ENCODE measurements around the gene LYPD6B. TPM values are rescaled to one million over a fixed set of nuclear protein-coding genes. Genes with fewer than 3 reads are reported as not detected.

Gene LYPD6B
- total and polyA plus RNA-seq, 2 experiments from 2014 or later, result 1.7 to 3.6 TPM

DNA sequence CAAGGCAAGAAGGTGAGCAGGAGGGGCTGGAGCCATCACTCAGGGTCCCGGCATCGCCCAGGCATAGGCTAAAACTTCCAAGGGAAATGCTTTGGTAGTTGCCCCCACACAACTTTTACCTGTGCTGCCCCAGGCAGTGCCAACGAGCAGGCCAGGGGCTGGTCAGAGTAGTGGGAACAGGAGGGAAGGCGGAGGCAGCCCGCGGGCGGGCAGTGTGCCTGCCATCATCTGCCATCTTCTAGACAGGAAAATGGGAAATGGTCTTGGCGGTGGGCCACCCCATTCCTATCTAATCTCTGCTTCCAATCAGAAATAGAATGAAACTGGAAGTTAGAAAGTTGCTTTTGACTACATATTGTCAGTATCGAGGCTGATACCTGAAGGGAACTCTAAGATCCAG is 26.0 kb upstream of the LYPD6B start:
- Histone ChIP-seq H3K79me2 (replicated peaks; ENCODE audit: insufficient read depth) (no peaks in the 10 kb centered on the region), H3F3A (replicated peaks; ENCODE audit: low read depth) (no peaks in the 10 kb centered on the region), H3K27ac (ENCODE audit: low read depth) (no peak overlapping the region), H3K36me3 (ENCODE audit: insufficient read depth) (peaks cover 24% of the 10 kb centered on the region; the same call in 1 of the 2 replicates), H3K9me2 (ENCODE audit: insufficient read depth) (no peaks in the 10 kb centered on the region), H2AFZ (no peak overlapping the region), H3K4me2 (no peak overlapping the region), H3K27me3 (ENCODE audit: insufficient read depth) (no peaks in the 10 kb centered on the region), H3K4me1 (ENCODE audit: insufficient read depth) (peaks cover 6% of the 10 kb centered on the region; the same call in 1 of the 2 replicates), H4K20me1 (replicated peaks; ENCODE audit: insufficient read depth) (0 out of 2 replicates have a peak, but pooled peaks cover 3% of the 10 kb centered on the region), H3K4me3 (no peak overlapping the region)
- ATAC-seq, result no peak
- Mint-ChIP-seq H3K27me3 (ENCODE audit: insufficient read depth, low read depth, poor library complexity) (peaks cover 2% of the 10 kb centered on the region), H3K36me3 (ENCODE audit: low read depth) (peaks cover 48% of the 10 kb centered on the region), H3K9me3 (no peaks in the 10 kb centered on the region), H3K4me3 (no peak overlapping the region), H3K27ac (no peak overlapping the region), H3K4me1 (peaks cover 25% of the 10 kb centered on the region)
- DNase-seq (ENCODE audit: low spot score), result no peak
- TF ChIP-seq, protein P1, sequence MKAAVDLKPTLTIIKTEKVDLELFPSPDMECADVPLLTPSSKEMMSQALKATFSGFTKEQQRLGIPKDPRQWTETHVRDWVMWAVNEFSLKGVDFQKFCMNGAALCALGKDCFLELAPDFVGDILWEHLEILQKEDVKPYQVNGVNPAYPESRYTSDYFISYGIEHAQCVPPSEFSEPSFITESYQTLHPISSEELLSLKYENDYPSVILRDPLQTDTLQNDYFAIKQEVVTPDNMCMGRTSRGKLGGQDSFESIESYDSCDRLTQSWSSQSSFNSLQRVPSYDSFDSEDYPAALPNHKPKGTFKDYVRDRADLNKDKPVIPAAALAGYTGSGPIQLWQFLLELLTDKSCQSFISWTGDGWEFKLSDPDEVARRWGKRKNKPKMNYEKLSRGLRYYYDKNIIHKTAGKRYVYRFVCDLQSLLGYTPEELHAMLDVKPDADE (IDR thresholded peaks at IDR 0.05), result no peak
- no peak for TF ChIP-seq NANOG (IDR thresholded peaks at IDR 0.05; ENCODE audit: borderline replicate concordance)
- no peak for TF ChIP-seq ZNF114 (CRISPR knock-in tag; IDR thresholded peaks at IDR 0.05)
- no peak for TF ChIP-seq CREB1 (CRISPR knock-in tag; IDR thresholded peaks at IDR 0.05; ENCODE audit: low read depth)
- no peak for TF ChIP-seq POLR2AphosphoS5 (IDR thresholded peaks at IDR 0.05; ENCODE audit: low read depth)
- TF ChIP-seq, protein P2, sequence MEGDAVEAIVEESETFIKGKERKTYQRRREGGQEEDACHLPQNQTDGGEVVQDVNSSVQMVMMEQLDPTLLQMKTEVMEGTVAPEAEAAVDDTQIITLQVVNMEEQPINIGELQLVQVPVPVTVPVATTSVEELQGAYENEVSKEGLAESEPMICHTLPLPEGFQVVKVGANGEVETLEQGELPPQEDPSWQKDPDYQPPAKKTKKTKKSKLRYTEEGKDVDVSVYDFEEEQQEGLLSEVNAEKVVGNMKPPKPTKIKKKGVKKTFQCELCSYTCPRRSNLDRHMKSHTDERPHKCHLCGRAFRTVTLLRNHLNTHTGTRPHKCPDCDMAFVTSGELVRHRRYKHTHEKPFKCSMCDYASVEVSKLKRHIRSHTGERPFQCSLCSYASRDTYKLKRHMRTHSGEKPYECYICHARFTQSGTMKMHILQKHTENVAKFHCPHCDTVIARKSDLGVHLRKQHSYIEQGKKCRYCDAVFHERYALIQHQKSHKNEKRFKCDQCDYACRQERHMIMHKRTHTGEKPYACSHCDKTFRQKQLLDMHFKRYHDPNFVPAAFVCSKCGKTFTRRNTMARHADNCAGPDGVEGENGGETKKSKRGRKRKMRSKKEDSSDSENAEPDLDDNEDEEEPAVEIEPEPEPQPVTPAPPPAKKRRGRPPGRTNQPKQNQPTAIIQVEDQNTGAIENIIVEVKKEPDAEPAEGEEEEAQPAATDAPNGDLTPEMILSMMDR (conservative IDR thresholded peaks at IDR 0.05; ENCODE audit: low read depth in 2 of 2), result no peak
- no peak for TF ChIP-seq EZH2 (IDR thresholded peaks at IDR 0.05; ENCODE audit: low read depth, unreplicated experiment)
- TF ChIP-seq JUNB (IDR thresholded peaks at IDR 0.05; ENCODE audit: unreplicated experiment), result no peak
- no peak for TF ChIP-seq ZNF331 (CRISPR knock-in tag; IDR thresholded peaks at IDR 0.05; ENCODE audit: low read depth)
- TF ChIP-seq, protein P3, sequence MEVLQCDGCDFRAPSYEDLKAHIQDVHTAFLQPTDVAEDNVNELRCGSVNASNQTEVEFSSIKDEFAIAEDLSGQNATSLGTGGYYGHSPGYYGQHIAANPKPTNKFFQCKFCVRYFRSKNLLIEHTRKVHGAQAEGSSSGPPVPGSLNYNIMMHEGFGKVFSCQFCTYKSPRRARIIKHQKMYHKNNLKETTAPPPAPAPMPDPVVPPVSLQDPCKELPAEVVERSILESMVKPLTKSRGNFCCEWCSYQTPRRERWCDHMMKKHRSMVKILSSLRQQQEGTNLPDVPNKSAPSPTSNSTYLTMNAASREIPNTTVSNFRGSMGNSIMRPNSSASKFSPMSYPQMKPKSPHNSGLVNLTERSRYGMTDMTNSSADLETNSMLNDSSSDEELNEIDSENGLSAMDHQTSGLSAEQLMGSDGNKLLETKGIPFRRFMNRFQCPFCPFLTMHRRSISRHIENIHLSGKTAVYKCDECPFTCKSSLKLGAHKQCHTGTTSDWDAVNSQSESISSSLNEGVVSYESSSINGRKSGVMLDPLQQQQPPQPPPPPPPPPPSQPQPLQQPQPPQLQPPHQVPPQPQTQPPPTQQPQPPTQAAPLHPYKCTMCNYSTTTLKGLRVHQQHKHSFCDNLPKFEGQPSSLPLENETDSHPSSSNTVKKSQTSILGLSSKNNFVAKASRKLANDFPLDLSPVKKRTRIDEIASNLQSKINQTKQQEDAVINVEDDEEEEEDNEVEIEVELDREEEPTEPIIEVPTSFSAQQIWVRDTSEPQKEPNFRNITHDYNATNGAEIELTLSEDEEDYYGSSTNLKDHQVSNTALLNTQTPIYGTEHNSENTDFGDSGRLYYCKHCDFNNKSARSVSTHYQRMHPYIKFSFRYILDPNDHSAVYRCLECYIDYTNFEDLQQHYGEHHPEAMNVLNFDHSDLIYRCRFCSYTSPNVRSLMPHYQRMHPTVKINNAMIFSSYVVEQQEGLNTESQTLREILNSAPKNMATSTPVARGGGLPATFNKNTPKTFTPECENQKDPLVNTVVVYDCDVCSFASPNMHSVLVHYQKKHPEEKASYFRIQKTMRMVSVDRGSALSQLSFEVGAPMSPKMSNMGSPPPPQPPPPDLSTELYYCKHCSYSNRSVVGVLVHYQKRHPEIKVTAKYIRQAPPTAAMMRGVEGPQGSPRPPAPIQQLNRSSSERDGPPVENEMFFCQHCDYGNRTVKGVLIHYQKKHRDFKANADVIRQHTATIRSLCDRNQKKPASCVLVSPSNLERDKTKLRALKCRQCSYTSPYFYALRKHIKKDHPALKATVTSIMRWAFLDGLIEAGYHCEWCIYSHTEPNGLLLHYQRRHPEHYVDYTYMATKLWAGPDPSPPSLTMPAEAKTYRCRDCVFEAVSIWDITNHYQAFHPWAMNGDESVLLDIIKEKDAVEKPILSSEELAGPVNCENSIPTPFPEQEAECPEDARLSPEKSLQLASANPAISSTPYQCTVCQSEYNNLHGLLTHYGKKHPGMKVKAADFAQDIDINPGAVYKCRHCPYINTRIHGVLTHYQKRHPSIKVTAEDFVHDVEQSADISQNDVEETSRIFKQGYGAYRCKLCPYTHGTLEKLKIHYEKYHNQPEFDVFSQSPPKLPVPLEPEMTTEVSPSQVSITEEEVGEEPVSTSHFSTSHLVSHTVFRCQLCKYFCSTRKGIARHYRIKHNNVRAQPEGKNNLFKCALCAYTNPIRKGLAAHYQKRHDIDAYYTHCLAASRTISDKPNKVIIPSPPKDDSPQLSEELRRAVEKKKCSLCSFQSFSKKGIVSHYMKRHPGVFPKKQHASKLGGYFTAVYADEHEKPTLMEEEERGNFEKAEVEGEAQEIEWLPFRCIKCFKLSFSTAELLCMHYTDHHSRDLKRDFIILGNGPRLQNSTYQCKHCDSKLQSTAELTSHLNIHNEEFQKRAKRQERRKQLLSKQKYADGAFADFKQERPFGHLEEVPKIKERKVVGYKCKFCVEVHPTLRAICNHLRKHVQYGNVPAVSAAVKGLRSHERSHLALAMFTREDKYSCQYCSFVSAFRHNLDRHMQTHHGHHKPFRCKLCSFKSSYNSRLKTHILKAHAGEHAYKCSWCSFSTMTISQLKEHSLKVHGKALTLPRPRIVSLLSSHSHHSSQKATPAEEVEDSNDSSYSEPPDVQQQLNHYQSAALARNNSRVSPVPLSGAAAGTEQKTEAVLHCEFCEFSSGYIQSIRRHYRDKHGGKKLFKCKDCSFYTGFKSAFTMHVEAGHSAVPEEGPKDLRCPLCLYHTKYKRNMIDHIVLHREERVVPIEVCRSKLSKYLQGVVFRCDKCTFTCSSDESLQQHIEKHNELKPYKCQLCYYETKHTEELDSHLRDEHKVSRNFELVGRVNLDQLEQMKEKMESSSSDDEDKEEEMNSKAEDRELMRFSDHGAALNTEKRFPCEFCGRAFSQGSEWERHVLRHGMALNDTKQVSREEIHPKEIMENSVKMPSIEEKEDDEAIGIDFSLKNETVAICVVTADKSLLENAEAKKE (CRISPR knock-in tag; IDR thresholded peaks at IDR 0.05), result no peak
- TF ChIP-seq, protein P4, sequence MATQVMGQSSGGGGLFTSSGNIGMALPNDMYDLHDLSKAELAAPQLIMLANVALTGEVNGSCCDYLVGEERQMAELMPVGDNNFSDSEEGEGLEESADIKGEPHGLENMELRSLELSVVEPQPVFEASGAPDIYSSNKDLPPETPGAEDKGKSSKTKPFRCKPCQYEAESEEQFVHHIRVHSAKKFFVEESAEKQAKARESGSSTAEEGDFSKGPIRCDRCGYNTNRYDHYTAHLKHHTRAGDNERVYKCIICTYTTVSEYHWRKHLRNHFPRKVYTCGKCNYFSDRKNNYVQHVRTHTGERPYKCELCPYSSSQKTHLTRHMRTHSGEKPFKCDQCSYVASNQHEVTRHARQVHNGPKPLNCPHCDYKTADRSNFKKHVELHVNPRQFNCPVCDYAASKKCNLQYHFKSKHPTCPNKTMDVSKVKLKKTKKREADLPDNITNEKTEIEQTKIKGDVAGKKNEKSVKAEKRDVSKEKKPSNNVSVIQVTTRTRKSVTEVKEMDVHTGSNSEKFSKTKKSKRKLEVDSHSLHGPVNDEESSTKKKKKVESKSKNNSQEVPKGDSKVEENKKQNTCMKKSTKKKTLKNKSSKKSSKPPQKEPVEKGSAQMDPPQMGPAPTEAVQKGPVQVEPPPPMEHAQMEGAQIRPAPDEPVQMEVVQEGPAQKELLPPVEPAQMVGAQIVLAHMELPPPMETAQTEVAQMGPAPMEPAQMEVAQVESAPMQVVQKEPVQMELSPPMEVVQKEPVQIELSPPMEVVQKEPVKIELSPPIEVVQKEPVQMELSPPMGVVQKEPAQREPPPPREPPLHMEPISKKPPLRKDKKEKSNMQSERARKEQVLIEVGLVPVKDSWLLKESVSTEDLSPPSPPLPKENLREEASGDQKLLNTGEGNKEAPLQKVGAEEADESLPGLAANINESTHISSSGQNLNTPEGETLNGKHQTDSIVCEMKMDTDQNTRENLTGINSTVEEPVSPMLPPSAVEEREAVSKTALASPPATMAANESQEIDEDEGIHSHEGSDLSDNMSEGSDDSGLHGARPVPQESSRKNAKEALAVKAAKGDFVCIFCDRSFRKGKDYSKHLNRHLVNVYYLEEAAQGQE (IDR thresholded peaks at IDR 0.05; ENCODE audit: unreplicated experiment), result no peak
- TF ChIP-seq STAT1 (IDR thresholded peaks at IDR 0.05; ENCODE audit: unreplicated experiment), result no peak
- TF ChIP-seq EZH2phosphoT487 (IDR thresholded peaks at IDR 0.05; ENCODE audit: unreplicated experiment), result no peak
